CD14-positive monocyte (primary cell): ENCODE measurements around the gene SGCG. TPM values are rescaled to one million over a fixed set of nuclear protein-coding genes. Genes with fewer than 3 reads are reported as not detected.
A peak's percentile ranks its signal among the peaks of the same experiment; 100 is the strongest.

Source experiments
- DNase-seq, 3 donors: peaks; one replicate each; pipeline ENCODE4 v3.0.0-alpha.2; 2011 to 2022
- H2AFZ ChIP-seq: 2 replicates; pipeline ENCODE4 v1.6.0; 2012; ENCODE audit warnings: mild to moderate bottlenecking, low read depth, low read length, inconsistent platforms; ENCODE audit not compliant: insufficient read depth, poor library complexity, severe bottlenecking
- H3K27ac ChIP-seq, 2 donors: 1 replicate in 1 of 2; 2 replicates in 1 of 2; pipeline ENCODE4 v1.5.1; 2012 to 2013; ENCODE audit warnings: low read length in 2 of 2, control low read depth in 1 of 2, inconsistent platforms in 1 of 2, low read depth in 1 of 2, mild to moderate bottlenecking in 1 of 2
- H3K27me3 ChIP-seq, 2 donors: one replicate each; pipeline versions ENCODE4 v1.6.0 to v1.6.1; 2011 to 2013; ENCODE audit warnings: low read length in 2 of 2; ENCODE audit not compliant: control insufficient read depth in 2 of 2, insufficient read depth in 2 of 2
- H3K36me3 ChIP-seq, 2 donors: replicated peaks in 1 of 2; 1 replicate in 1 of 2; 2 replicates in 1 of 2; pipeline versions ENCODE4 v1.5.1 to v1.6.1; 2012 to 2013; ENCODE audit warnings: low read length in 2 of 2, control low read depth in 1 of 2, inconsistent platforms in 1 of 2, mild to moderate bottlenecking in 1 of 2; ENCODE audit not compliant: insufficient read depth in 2 of 2, control insufficient read depth in 1 of 2
- H3K4me1 ChIP-seq, 2 donors: 1 replicate in 1 of 2; 2 replicates in 1 of 2; pipeline versions ENCODE4 v1.5.1 to v1.6.1; 2012 to 2013; ENCODE audit warnings: low read length in 2 of 2, control low read depth in 1 of 2, inconsistent platforms in 1 of 2, mild to moderate bottlenecking in 1 of 2, moderate library complexity in 1 of 2; ENCODE audit not compliant: insufficient read depth in 2 of 2, control insufficient read depth in 1 of 2
- H3K4me2 ChIP-seq: replicated peaks from 2 replicates; pipeline ENCODE3; 2012; ENCODE audit warnings: low read length, moderate library complexity, mild to moderate bottlenecking; ENCODE audit not compliant: poor library complexity, severe bottlenecking; ENCODE audit errors: extremely low read depth
- H3K4me3 ChIP-seq, 3 experiments: fragments of 200-600 bp in 1 of 3; sonication (generic) in 1 of 3; replicated peaks in 1 of 3; 1 replicate in 2 of 3; 2 replicates in 1 of 3; pipeline ENCODE4 v1.5.1; 2011 to 2013; ENCODE audit warnings: low read length in 3 of 3, mild to moderate bottlenecking in 3 of 3, control low read depth in 2 of 3, low read depth in 2 of 3, inconsistent platforms in 1 of 3, moderate library complexity in 1 of 3
- H3K79me2 ChIP-seq: 2 replicates; pipeline ENCODE4 v1.6.0; 2012; ENCODE audit warnings: mild to moderate bottlenecking, control low read depth, inconsistent platforms, low read length, moderate library complexity; ENCODE audit not compliant: insufficient read depth
- H3K9ac ChIP-seq: 2 replicates; pipeline ENCODE4 v1.6.0; 2017; ENCODE audit warnings: low read length, mild to moderate bottlenecking; ENCODE audit not compliant: insufficient read depth, poor library complexity, severe bottlenecking
- H3K9me3 ChIP-seq, 2 donors: replicated peaks in 1 of 2; 1 replicate in 1 of 2; 2 replicates in 1 of 2; pipeline versions ENCODE4 v1.5.1 to v1.6.1; 2012 to 2013; ENCODE audit warnings: low read length in 2 of 2, control low read depth in 1 of 2; ENCODE audit not compliant: control insufficient read depth in 1 of 2, insufficient read depth in 1 of 2
- H4K20me1 ChIP-seq: 2 replicates; pipeline ENCODE4 v1.6.0; 2012; ENCODE audit warnings: mild to moderate bottlenecking, low read length, control low read depth, moderate library complexity; ENCODE audit not compliant: insufficient read depth
- H3K27ac Mint-ChIP-seq, 7 donors: one replicate each; pipeline ENCODE4 v1.8.0; 2020; ENCODE audit warnings: mild to moderate bottlenecking in 7 of 7, mixed read lengths in 7 of 7, moderate library complexity in 6 of 7, inconsistent platforms in 2 of 7
- H3K27me3 Mint-ChIP-seq, 3 donors: one replicate each; pipeline ENCODE4 v1.8.0; 2021 to 2022; ENCODE audit warnings: low read depth in 3 of 3, mild to moderate bottlenecking in 3 of 3, mixed read lengths in 3 of 3, moderate library complexity in 3 of 3, inconsistent platforms in 1 of 3
- H3K36me3 Mint-ChIP-seq, 2 donors: one replicate each; pipeline ENCODE4 v1.8.0; 2020; ENCODE audit warnings: mixed read lengths in 2 of 2, inconsistent platforms in 1 of 2, mild to moderate bottlenecking in 1 of 2
- H3K4me1 Mint-ChIP-seq: one replicate; pipeline ENCODE4 v1.8.0; 2020; ENCODE audit warnings: mild to moderate bottlenecking, mixed read lengths
- H3K4me3 Mint-ChIP-seq, 2 donors: one replicate each; pipeline ENCODE4 v1.8.0; 2020; ENCODE audit warnings: mild to moderate bottlenecking in 2 of 2, mixed read lengths in 2 of 2, moderate library complexity in 1 of 2
- H3K9me3 Mint-ChIP-seq, 7 donors: one replicate each; pipeline ENCODE4 v1.8.0; 2020 to 2022; ENCODE audit warnings: mixed read lengths in 7 of 7, mild to moderate bottlenecking in 6 of 7, moderate library complexity in 6 of 7, inconsistent platforms in 2 of 7
- CTCF ChIP-seq: fragments of 200-600 bp; IDR thresholded peaks from one replicate; pipeline ENCODE4 v1.8.0; 2022; ENCODE audit warnings: antibody characterized with exemption, mild to moderate bottlenecking
- WGBS: methylation state at CpG from one replicate; pipeline ENCODE4 v1.1.5; 2013; ENCODE audit warnings: missing lambda C conversion rate; ENCODE audit not compliant: insufficient coverage; 5-methylcytosine and 5-hydroxymethylcytosine counted together
- intact Hi-C, 2 donors: fragments of 100-400 bp; cut with micrococcal nuclease; formaldehyde crosslinking; loops; one replicate each; pipeline versions ENCODE4 v1.15.0 to v1.15.1; 2023
- polyA plus RNA-seq, 3 donors: library from polyadenylated mRNA; depleted of rRNA in 1 of 3; unstranded in 2 of 3; stranded (reverse) in 1 of 3; fragments of 300-500 nt in 2 of 3; fragments of >200 nt in 1 of 3; fragmentation: Illumina TruSeq in 2 of 3; gene quantifications; 1 replicate in 2 of 3; 2 replicates in 1 of 3; pipeline ENCODE4 v1.2.3, GENCODE V29; 2012 to 2021

SGCG gene
- polyA plus RNA-seq, 3 donors = not detected

- H3K36me3 Mint-ChIP-seq = no peaks in the 10 kb centered on the region
- Histone ChIP-seq H3K27ac (no peak overlapping the region), H3K27me3 (no peaks in the 10 kb centered on the region), H4K20me1 (no peaks in the 10 kb centered on the region), H3K4me2 (no peak overlapping the region), H3K9ac (no peak overlapping the region), H3K9me3 (no peaks in the 10 kb centered on the region), H3K79me2 (no peaks in the 10 kb centered on the region), H3K36me3 (no peaks in the 10 kb centered on the region), H3K4me1 (peaks cover 0 to 6% of the 10 kb centered on the region in 2 donors), H3K4me3 (no peak overlapping the region), H2AFZ (no peak overlapping the region)
- peaks cover 0 to 7% (median 1%) of the 10 kb centered on the region in 3 donors for H3K27me3 Mint-ChIP-seq
- no CpG with 5 or more reads among the region's 6 CpGs for WGBS
- no peak for TF ChIP-seq CTCF
- peaks cover 0 to 2% (median 0%) of the 10 kb centered on the region in 7 donors for H3K9me3 Mint-ChIP-seq
- H3K27ac Mint-ChIP-seq = no peak overlapping the region
- H3K4me1 Mint-ChIP-seq = peaks cover 5% of the 10 kb centered on the region
- DNase-seq = no peak
- H3K4me3 Mint-ChIP-seq = peak overlapping the region in 1 of 2 donors; percentile 20
- intact Hi-C loops = no loop called here
Observed at GRCh38 chr13:23321535-23322241, 140.9 kb downstream of the SGCG start.

DNA sequence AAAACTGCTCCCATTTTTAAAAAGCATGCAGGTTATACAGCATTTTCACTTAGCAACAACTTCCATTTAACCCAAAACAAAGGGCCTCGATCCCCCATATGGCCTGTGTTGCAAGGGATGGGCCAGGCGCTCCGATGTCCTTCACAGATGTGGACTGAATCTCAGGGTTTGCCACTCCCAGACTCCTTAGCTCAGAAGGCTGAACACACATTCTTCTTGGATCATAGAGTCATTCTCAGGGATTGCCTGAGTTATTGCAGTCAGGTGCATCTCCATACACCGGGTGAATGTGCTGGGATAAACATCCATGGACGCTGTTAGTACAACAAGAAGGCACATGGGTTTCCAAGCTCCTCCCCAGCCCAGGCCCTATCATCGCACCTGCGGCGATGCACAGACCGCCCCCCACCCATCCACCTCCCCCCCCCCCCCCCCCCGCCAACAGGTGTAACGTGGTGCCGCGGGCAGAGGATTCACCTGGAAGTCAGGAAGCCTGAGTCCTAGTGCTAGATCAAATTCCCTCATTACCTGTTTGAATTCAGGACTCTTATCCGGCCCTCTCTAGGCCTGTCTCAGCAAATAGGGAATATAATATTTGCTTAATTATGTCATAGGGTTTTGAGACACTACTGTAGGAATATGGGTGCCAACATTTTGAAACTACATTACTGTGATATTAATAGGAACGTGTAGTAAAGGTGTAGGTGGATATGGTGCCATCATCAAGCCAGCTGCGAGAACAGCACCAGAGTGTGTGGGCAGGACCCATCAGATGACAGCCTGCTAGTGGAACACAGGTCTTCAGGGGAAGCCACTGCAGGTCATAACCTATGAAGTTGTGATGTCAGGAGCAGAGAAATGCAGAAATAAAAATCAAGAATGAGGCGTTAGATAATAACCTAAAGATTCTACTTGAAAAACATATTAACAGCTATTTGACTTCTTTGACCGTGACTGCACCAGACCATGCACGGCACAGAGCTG lies 141.9 kb downstream of the SGCG start:
- Mint-ChIP-seq H3K36me3 (no peaks in the 10 kb centered on the region), H3K27me3 (peaks cover 0 to 7% (median 1%) of the 10 kb centered on the region in 3 donors), H3K4me1 (peaks cover 5% of the 10 kb centered on the region), H3K9me3 (peaks cover 0 to 2% (median 0%) of the 10 kb centered on the region in 7 donors), H3K4me3 (no peak overlapping the region), H3K27ac (peak overlapping the region in 1 of 7 donors; percentile 66)
- Histone ChIP-seq H3K4me2 (no peak overlapping the region), H4K20me1 (no peaks in the 10 kb centered on the region), H3K27ac (no peak overlapping the region), H2AFZ (no peak overlapping the region), H3K36me3 (no peaks in the 10 kb centered on the region), H3K4me1 (peaks cover 0 to 6% of the 10 kb centered on the region in 2 donors), H3K4me3 (no peak overlapping the region), H3K27me3 (no peaks in the 10 kb centered on the region), H3K9me3 (no peaks in the 10 kb centered on the region), H3K9ac (no peak overlapping the region), H3K79me2 (no peaks in the 10 kb centered on the region)
- TF ChIP-seq CTCF = no peak
- intact Hi-C loops = no loop called here
- WGBS = 97% methylated on average over 7 of the region's 19 CpGs
- DNase-seq = no peak
